ENCODE data around the gene PHETA2.
A peak's percentile ranks its signal among the peaks of the same experiment; 100 is the strongest.
"Not testable (repeated sequence)": the region's sequence is repeated elsewhere in the genome, so short reads cannot be mapped to it uniquely, and the experiment has no call there.

The PHETA2 gene

GRCh38 chr22:42079319-42080251 lies 5.5 kb downstream of the PHETA2 start, which contains the start of gene SMDT1:
Gene SMDT1, plus strand, starts transcription at chr22:42079700. Its CDS starts 69 bp downstream, at chr22:42079769.
- H3K27me3 ChIP-seq (ENCODE audit: insufficient read depth, low read length): no peaks in the 10 kb centered on the region
- H3K4me1 ChIP-seq (ENCODE audit: control insufficient read depth, insufficient read depth, low read length, unreplicated experiment): peaks cover 22% of the 10 kb centered on the region
- H3K27ac ChIP-seq (ENCODE audit: low read depth, low read length): peak within 1 kb of the TSS; percentile 84
- peak within 1 kb of the TSS; percentile 59 for H2AFZ ChIP-seq (ENCODE audit: low read length, unreplicated experiment)
- H3K4me3 ChIP-seq (ENCODE audit: low read depth, low read length): peak within 1 kb of the TSS; percentile 81
- peaks cover 4% of the 10 kb centered on the region; the same call in 1 of the 2 replicates for H3K36me3 ChIP-seq (ENCODE audit: insufficient read depth, low read length)
- peaks cover 9% of the 10 kb centered on the region for H3K79me2 ChIP-seq (ENCODE audit: control insufficient read depth, insufficient read depth, low read length, unreplicated experiment)

- Histone ChIP-seq H3K79me2 (ENCODE audit: control insufficient read depth, insufficient read depth, low read length, unreplicated experiment) (peaks cover 4% of the 10 kb centered on the region), H2AFZ (ENCODE audit: low read length, unreplicated experiment) (peak overlapping the region; percentile 59), H3K4me1 (ENCODE audit: control insufficient read depth, insufficient read depth, low read length, unreplicated experiment) (peaks cover 19% of the 10 kb centered on the region), H3K27me3 (ENCODE audit: insufficient read depth, low read length) (no peaks in the 10 kb centered on the region), H3K36me3 (ENCODE audit: insufficient read depth, low read length) (peaks cover 4% of the 10 kb centered on the region; the same call in 1 of the 2 replicates), H3K4me3 (ENCODE audit: low read depth, low read length) (peak overlapping the region; percentile 81), H3K27ac (ENCODE audit: low read depth, low read length) (peak overlapping the region; percentile 84; the same call in 1 of the 2 replicates)
These were observed 6.2 kb downstream of the PHETA2 start for GRCh38 chr22:42080287-42080686.

- Histone ChIP-seq H3K4me1 (ENCODE audit: control insufficient read depth, insufficient read depth, low read length, unreplicated experiment) (peaks cover 14% of the 10 kb centered on the region), H3K27me3 (ENCODE audit: insufficient read depth, low read length) (no peaks in the 10 kb centered on the region), H3K36me3 (ENCODE audit: insufficient read depth, low read length) (no peaks in the 10 kb centered on the region), H3K4me3 (ENCODE audit: low read depth, low read length) (no peak overlapping the region), H3K27ac (ENCODE audit: low read depth, low read length) (no peak overlapping the region), H3K79me2 (ENCODE audit: control insufficient read depth, insufficient read depth, low read length, unreplicated experiment) (no peaks in the 10 kb centered on the region), H2AFZ (ENCODE audit: low read length, unreplicated experiment) (no peak overlapping the region)
These were observed 9.1 kb downstream of the PHETA2 start for GRCh38 chr22:42083119-42083518.

GRCh38 chr22:42084874-42085273 lies 10.8 kb downstream of the PHETA2 start:
- no peak overlapping the region for H3K4me3 ChIP-seq (ENCODE audit: low read depth, low read length)
- H3K36me3 ChIP-seq (ENCODE audit: insufficient read depth, low read length): no peaks in the 10 kb centered on the region
- H2AFZ ChIP-seq (ENCODE audit: low read length, unreplicated experiment): no peak overlapping the region
- H3K79me2 ChIP-seq (ENCODE audit: control insufficient read depth, insufficient read depth, low read length, unreplicated experiment): peaks cover 12% of the 10 kb centered on the region
- H3K27ac ChIP-seq (ENCODE audit: low read depth, low read length): no peak overlapping the region
- no peaks in the 10 kb centered on the region for H3K27me3 ChIP-seq (ENCODE audit: insufficient read depth, low read length)
- peaks cover 4% of the 10 kb centered on the region for H3K4me1 ChIP-seq (ENCODE audit: control insufficient read depth, insufficient read depth, low read length, unreplicated experiment)

- Histone ChIP-seq H3K79me2 (ENCODE audit: control insufficient read depth, insufficient read depth, low read length, unreplicated experiment) (peaks cover 12% of the 10 kb centered on the region), H2AFZ (ENCODE audit: low read length, unreplicated experiment) (no peak overlapping the region), H3K36me3 (ENCODE audit: insufficient read depth, low read length) (no peaks in the 10 kb centered on the region), H3K4me3 (ENCODE audit: low read depth, low read length) (no peak overlapping the region), H3K27me3 (ENCODE audit: insufficient read depth, low read length) (no peaks in the 10 kb centered on the region), H3K4me1 (ENCODE audit: control insufficient read depth, insufficient read depth, low read length, unreplicated experiment) (no peaks in the 10 kb centered on the region), H3K27ac (ENCODE audit: low read depth, low read length) (no peak overlapping the region)
These were observed 12.0 kb downstream of the PHETA2 start for GRCh38 chr22:42086051-42086450.

GRCh38 chr22:42090596-42091454 lies 16.8 kb downstream of the PHETA2 start, which contains the start of gene NDUFA6:
Gene NDUFA6, minus strand, starts transcription at chr22:42090772. Its CDS starts 28 bp downstream, at chr22:42090744.
- Histone ChIP-seq H3K27ac (ENCODE audit: low read depth, low read length) (peak within 1 kb of the TSS; percentile 90), H3K4me3 (ENCODE audit: low read depth, low read length) (peak within 1 kb of the TSS; percentile 98), H3K36me3 (ENCODE audit: insufficient read depth, low read length) (no peaks in the 10 kb centered on the region), H3K27me3 (ENCODE audit: insufficient read depth, low read length) (no peaks in the 10 kb centered on the region), H3K79me2 (ENCODE audit: control insufficient read depth, insufficient read depth, low read length, unreplicated experiment) (peaks cover 12% of the 10 kb centered on the region), H3K4me1 (ENCODE audit: control insufficient read depth, insufficient read depth, low read length, unreplicated experiment) (peaks cover 3% of the 10 kb centered on the region), H2AFZ (ENCODE audit: low read length, unreplicated experiment) (peak within 1 kb of the TSS; percentile 98)

- peaks cover 12% of the 10 kb centered on the region for H3K79me2 ChIP-seq (ENCODE audit: control insufficient read depth, insufficient read depth, low read length, unreplicated experiment)
- no peaks in the 10 kb centered on the region for H3K36me3 ChIP-seq (ENCODE audit: insufficient read depth, low read length)
- H3K4me3 ChIP-seq (ENCODE audit: low read depth, low read length): peak overlapping the region; percentile 98
- H3K27ac ChIP-seq (ENCODE audit: low read depth, low read length): no peak overlapping the region
- H2AFZ ChIP-seq (ENCODE audit: low read length, unreplicated experiment): peak overlapping the region; percentile 87
- peaks cover 3% of the 10 kb centered on the region for H3K4me1 ChIP-seq (ENCODE audit: control insufficient read depth, insufficient read depth, low read length, unreplicated experiment)
- H3K27me3 ChIP-seq (ENCODE audit: insufficient read depth, low read length): no peaks in the 10 kb centered on the region
These were observed 17.4 kb downstream of the PHETA2 start for GRCh38 chr22:42091455-42091782.

- Histone ChIP-seq H3K4me1 (ENCODE audit: control insufficient read depth, insufficient read depth, low read length, unreplicated experiment) (no peaks in the 10 kb centered on the region), H3K36me3 (ENCODE audit: insufficient read depth, low read length) (no peaks in the 10 kb centered on the region), H3K4me3 (ENCODE audit: low read depth, low read length) (no peak overlapping the region), H3K79me2 (ENCODE audit: control insufficient read depth, insufficient read depth, low read length, unreplicated experiment) (no peaks in the 10 kb centered on the region), H3K27ac (ENCODE audit: low read depth, low read length) (no peak overlapping the region), H3K27me3 (ENCODE audit: insufficient read depth, low read length) (no peaks in the 10 kb centered on the region), H2AFZ (ENCODE audit: low read length, unreplicated experiment) (no peak overlapping the region)
These were observed 27.2 kb downstream of the PHETA2 start for GRCh38 chr22:42101199-42101598.

- H3K27me3 ChIP-seq (ENCODE audit: insufficient read depth, low read length); H3K79me2 ChIP-seq (ENCODE audit: control insufficient read depth, insufficient read depth, low read length, unreplicated experiment); H2AFZ ChIP-seq (ENCODE audit: low read length, unreplicated experiment); H3K4me1 ChIP-seq (ENCODE audit: control insufficient read depth, insufficient read depth, low read length, unreplicated experiment); H3K4me3 ChIP-seq (ENCODE audit: low read depth, low read length); H3K36me3 ChIP-seq (ENCODE audit: insufficient read depth, low read length); H3K27ac ChIP-seq (ENCODE audit: low read depth, low read length): not testable (repeated sequence)
These were observed 30.3 kb downstream of the PHETA2 start for GRCh38 chr22:42104332-42104860.

GRCh38 chr22:42108848-42109247 lies 34.8 kb downstream of the PHETA2 start:
- Histone ChIP-seq H3K36me3 (ENCODE audit: insufficient read depth, low read length) (no peaks in the 10 kb centered on the region), H3K4me3 (ENCODE audit: low read depth, low read length) (no peak overlapping the region), H3K4me1 (ENCODE audit: control insufficient read depth, insufficient read depth, low read length, unreplicated experiment) (no peaks in the 10 kb centered on the region), H3K79me2 (ENCODE audit: control insufficient read depth, insufficient read depth, low read length, unreplicated experiment) (no peaks in the 10 kb centered on the region), H3K27ac (ENCODE audit: low read depth, low read length) (no peak overlapping the region), H3K27me3 (ENCODE audit: insufficient read depth, low read length) (no peaks in the 10 kb centered on the region), H2AFZ (ENCODE audit: low read length, unreplicated experiment) (no peak overlapping the region)
